Measurements from ENCODE around the gene PAXX.

Gene PAXX

GRCh38 chr9:136991993-136992818, at the start of gene PAXX:
Gene PAXX (plus strand): TSS chr9:136992422. CDS start chr9:136992444, 22 bp downstream.
- peak; percentile 80 to 95 (median 87) for DNase-seq (ENCODE audit: low read depth in 3 of 3, low spot score in 1 of 3)

GRCh38 chr9:136942881-136943230, 49.4 kb upstream of the PAXX start:
- DNase-seq (ENCODE audit: low read depth in 3 of 3, low spot score in 1 of 3) = no peak

GRCh38 chr9:136943291-136944211, 48.7 kb upstream of the PAXX start:
- no peak for DNase-seq (ENCODE audit: low read depth in 3 of 3, low spot score in 1 of 3)

- no peak for DNase-seq (ENCODE audit: low read depth in 3 of 3, low spot score in 1 of 3)
Measured at GRCh38 chr9:136944212-136944518, 48.1 kb upstream of the PAXX start.

- DNase-seq (ENCODE audit: low read depth in 3 of 3, low spot score in 1 of 3) = peak; percentile 85 to 95 (median 92)
Measured at GRCh38 chr9:136944519-136945332, 47.5 kb upstream of the PAXX start, which contains the start of the genes C8G and FBXW5. Gene C8G (plus strand): TSS chr9:136945243. CDS start chr9:136945321, 78 bp downstream. Gene FBXW5 (minus strand): TSS chr9:136944738. CDS start chr9:136944083, 655 bp downstream.

GRCh38 chr9:136945333-136946227, 46.6 kb upstream of the PAXX start:
- no peak for DNase-seq (ENCODE audit: low read depth in 3 of 3, low spot score in 1 of 3)

- no peak for DNase-seq (ENCODE audit: low read depth in 3 of 3, low spot score in 1 of 3)
Measured at GRCh38 chr9:136946228-136947027, 45.8 kb upstream of the PAXX start.

GRCh38 chr9:136947028-136947891, 45.0 kb upstream of the PAXX start:
- no peak for DNase-seq (ENCODE audit: low read depth in 3 of 3, low spot score in 1 of 3)

GRCh38 chr9:136947955-136948510, 44.2 kb upstream of the PAXX start:
- DNase-seq (ENCODE audit: low read depth in 3 of 3, low spot score in 1 of 3) = no peak

GRCh38 chr9:136949239-136949816, 42.9 kb upstream of the PAXX start:
- DNase-seq (ENCODE audit: low read depth in 3 of 3, low spot score in 1 of 3) = no peak

GRCh38 chr9:136949817-136950655, 42.2 kb upstream of the PAXX start:
- peak; percentile 90 to 93 (median 93) for DNase-seq (ENCODE audit: low read depth in 3 of 3, low spot score in 1 of 3)

- no peak for DNase-seq (ENCODE audit: low read depth in 3 of 3, low spot score in 1 of 3)
Measured at GRCh38 chr9:136950656-136951276, 41.5 kb upstream of the PAXX start.

- no peak for DNase-seq (ENCODE audit: low read depth in 3 of 3, low spot score in 1 of 3)
Measured at GRCh38 chr9:136951541-136952320, 40.5 kb upstream of the PAXX start, which contains the start of gene LCN12. Gene LCN12 (plus strand): TSS chr9:136952273. CDS start chr9:136952328, 55 bp downstream.

GRCh38 chr9:136952321-136952850, 39.8 kb upstream of the PAXX start:
- no peak for DNase-seq (ENCODE audit: low read depth in 3 of 3, low spot score in 1 of 3)

Measured in stimulated activated CD4-positive, alpha-beta T cell treated with anti-CD3 and anti-CD28 coated beads, TNF-alpha, amount 100 ng/mL, for 1 hour (primary cell).